Left renal pelvis (tissue), 4 donors: ENCODE results near the gene RNU6-1. TPM values are rescaled to one million over a fixed set of nuclear protein-coding genes. Genes with fewer than 3 reads are reported as not detected.

Experiments used
- DNase-seq, 4 donors: peaks; one replicate each; pipeline ENCODE4 v3.0.0-alpha.2; 2013; ENCODE audit warnings: low read depth in 4 of 4, low spot score in 3 of 4
- polyA plus RNA-seq, 4 donors: library from polyadenylated mRNA; unstranded; fragments of 120-200 nt; gene quantifications; one replicate each; pipeline ENCODE4 v1.2.1, GENCODE V29; 2013; ENCODE audit not compliant: insufficient read length in 4 of 4

The RNU6-1 gene
- polyA plus RNA-seq, 4 donors = not detected

DNA sequence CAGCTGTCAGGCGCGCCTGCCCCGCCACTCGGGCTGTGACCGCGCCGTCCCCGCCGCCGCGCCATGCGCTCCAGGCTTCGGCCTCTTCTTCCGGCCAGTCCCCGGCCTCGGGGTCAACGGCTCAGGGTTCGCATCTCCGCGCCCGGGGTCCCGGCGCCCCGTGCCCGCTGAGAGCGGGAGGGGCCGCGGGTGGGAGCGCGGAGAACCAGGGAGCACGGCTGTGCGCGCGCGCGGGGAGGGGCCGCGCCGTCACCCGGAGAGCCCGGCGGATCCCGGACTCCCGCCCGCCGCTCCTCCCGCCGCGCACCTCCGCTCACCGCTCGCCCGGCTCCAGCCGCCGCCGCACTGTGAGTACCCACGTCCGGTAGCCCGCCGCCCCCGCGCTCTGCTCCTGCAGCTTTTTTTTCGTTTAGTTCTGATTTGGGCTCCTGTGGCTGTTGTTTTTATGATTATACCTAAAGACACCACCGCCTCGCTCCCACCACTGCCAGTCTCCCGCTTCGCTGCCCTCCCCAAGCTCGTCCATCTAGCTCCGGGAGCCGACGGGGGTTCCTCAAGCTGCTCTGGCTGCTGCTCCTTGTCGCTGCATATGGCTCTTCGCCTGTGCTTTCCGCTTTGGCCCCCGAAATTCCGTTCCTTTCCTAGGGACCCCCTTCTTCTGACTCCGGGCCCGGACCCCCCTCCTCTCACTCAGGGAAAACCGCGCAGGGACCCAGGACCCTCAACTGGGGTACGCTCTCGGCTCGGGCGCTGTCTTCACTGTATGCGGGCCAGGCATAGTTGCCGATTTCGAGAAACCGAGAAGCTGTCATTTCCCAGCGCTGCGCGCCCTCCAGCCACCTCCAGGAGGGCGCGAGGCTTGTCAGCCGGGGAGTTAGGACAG is 16.3 kb downstream of the RNU6-1 start:
- no peak for DNase-seq

DNA sequence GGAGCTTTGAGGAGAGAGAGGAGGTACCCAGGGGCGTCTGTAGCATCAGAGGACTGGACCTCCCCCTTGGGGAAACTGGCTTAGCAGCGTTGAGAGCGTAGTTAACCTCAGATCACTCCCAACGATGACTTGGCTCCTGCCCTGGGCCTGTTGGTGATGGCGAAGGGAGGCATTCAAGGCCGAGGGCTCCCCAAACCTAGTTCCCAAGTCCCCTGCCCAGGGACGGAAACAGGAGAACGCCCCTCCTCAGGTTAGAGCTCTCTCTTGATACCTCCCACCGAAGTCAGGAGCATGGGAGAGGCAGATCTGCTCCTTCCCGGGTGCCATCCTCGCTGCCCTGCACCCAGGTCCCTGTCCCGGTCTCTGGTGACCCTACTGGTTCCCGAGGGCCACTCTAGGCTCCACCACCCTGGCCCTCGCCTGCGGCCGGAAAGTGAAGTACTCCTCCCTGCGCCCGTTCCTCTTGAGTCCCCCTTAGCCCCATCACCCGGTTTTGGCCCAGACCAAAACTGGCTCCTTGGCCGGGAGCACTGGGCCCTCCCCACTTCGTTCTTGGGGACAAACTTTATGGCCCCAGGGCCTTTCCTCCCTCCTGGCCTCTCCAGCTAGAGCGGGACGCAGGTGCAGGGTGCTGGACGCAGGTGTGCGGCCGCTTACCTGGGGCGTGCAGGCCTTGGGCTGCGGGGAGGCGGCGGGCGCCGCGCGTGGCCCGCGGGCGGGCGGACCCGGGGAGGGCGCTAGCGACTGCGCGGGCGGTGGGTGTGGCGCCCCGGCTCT is 17.1 kb downstream of the RNU6-1 start:
- no peak for DNase-seq

DNA sequence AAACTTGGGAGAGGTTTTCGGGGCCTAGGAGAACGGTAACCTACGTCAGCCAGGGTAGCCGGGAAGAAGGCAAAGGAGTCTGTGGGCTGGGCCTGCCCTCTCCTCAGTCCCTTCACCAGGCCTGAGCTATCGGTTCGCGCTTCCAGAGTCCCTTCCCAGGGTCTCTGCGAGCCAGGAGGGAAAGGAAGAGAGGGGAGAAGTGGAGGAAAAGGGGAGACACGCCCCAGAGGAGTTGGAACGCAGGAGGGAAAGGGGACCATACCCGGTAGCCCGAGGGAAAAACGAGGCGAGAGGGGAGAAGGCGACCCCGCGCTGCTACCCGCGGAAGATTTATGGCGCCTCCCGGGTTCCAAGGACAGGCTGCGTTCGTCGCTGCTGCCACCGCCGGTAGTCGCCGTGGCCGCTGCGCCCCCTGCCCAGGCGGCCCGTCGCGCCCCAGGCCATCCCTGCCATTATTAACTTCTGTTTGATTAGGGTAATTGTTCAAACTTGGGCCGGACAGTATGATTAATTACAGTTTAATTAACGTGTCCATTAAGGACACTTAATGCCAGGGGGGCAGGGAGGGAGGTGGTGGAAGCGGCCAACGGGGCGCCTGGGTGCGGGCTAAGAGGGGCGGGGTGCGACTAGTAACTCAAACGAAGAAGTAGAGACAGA is 17.9 kb downstream of the RNU6-1 start:
- no peak for DNase-seq

DNA sequence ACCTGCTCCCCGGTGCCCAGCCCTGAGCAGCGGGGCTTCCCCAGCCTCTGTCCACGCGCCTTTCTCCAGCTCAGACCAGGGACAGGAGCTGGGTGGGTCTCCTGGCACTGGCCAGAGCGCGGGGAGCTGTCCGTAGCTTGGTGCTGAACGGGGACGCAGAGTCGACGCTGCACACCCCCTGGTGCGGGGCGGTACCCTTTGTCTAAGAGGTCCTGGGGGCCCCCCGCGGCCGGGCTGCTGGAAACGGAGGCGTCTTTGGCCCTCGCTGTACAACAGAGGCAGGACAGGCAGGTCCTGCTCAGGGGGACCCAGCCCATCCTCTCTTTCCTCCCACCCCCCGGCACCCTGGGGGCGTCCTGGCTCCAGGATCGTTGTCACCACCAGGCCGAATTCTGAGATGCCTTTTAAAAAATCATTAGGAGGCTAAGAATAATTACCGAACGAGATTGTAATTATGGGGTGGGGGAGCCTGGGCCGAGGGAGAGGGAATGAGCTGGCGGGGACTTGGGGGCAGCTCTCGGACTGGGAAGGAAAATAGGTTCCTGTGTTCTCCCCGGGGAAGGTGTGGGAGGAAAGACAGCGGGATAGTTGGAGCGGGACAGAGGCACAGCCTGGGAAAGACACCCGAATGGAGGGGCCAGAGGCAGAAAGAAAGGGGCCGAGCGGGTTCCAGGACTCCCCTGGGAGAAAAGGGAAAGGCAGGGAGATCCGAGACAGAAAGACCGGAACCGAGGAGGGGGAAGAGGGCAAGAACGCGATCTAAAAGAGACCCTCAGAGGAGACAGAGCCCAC is 18.7 kb downstream of the RNU6-1 start:
- no peak for DNase-seq

DNA sequence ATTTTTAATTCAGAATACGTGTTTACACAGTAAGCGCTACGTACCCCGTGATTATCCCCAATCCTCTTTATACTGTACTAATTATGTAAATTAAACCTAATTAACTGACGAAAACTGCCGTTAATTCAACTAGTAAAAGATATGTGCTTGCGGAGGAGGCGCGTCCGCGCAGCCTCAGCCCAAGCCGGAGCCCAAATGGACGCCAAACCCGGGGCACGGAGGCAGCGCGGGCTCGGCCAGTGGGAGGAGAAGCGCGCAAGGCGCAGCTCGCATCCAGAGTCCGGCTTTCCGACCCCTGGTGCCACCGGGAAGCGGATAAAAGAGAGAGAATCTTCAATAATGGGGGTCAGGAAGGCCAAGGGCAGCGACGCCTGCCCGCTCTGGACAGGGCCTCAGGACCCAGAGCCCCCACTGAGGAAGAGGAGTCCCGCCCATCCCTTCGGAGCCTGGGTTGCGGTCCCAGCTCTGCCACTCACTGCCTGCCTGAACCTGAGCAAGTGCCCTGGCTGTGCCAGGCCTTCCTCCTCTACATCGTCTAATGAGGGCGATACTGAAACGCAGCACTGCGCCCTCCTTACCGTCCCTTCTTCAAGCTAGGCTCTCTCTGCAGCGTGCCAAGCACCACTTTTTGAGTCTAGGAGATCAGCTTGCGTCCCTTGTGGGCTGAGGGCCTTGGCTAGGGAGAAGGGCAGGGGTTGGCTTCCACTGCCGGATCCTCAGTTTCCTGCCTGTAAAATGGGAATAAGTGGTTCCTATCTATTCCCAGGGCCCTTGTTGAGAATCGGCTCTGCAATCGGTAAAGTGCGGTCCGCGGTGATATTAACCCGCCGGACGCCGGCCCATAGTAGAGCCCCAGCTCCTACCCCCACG is 19.5 kb downstream of the RNU6-1 start:
- DNase-seq = no peak

DNA sequence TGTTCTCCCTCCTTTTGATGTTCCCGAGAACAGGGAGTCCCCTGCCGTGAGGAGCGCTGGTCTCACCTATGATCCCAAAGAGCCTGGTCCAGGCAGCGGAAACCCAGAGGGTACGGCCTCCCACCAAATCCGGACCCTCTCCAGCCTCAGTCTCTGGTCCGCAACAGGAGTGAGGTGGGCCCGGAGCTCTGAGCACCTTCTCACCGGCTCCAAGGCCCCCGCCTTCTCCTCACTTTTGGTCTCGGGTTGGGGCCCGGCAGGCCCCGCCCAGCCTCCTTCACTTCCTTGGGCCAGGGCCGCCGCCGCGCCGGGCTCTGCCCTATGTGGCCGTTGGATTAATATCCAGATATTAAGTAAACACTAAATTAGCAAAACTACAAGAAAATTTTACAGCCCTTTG is 20.2 kb downstream of the RNU6-1 start:
- no peak for DNase-seq

DNA sequence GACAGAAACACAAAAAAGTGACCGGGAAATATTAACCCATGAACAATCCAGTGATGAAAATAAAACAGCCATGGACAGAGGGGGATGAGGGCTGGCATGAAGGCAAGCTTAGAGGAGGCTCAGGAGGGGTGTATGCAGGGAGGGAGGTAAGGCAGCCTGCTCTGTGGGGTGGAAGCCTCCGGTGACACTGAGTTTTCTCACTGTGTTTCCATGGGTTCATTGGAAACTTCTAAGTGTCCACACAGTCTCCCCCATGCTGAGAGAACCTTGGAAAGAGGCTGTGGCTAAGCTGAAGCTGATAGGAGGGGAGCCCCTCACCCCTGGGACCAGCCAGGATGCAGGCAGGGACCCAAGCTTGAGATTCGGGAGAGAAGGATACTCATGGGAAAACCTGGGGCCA is 21.4 kb downstream of the RNU6-1 start:
- DNase-seq = no peak

DNA sequence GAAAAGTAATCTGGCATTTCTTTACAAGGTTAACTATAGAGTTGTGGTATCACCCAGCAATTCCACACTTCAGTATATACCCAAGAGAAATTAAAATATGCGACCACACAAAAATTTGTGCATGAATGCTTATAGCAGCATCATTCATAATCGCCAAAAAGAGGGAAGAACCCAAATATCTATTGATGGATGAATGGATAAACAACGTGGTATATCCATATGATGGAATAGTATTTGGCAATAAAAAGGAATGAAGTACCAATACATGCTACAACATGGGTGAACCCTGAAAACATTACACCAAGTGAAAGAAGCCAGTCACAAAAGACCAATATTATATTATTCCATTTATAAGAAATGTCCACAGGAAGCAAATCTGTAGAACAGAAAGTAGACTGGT is 23.2 kb downstream of the RNU6-1 start:
- no peak for DNase-seq

DNA sequence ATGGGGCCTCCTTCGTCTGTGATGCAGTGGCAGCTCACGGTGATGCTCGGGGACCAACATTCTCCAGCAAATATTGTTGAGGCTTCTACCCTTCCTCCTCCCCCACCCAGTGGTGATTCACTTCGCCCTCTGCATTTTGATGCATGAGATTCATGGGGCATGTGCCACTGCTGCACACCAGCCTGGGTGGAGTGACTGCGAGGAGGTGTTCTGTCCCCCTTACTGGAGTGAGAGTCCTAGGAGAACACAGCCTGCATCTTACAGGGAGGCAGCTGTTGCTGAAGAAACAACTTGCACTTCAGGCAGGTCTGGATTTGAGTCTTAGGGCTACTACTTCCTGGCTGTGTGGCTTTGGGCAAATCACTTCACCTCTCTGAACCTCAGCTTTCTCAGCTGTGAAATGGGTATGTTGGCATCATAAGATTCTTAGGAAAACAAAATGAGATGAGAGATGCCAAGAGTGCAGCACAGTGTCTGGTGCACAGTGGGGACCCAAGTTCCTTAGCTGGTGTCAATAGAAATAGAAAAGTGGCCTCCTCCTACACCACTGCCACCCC is 24.7 kb downstream of the RNU6-1 start:
- no peak for DNase-seq

DNA sequence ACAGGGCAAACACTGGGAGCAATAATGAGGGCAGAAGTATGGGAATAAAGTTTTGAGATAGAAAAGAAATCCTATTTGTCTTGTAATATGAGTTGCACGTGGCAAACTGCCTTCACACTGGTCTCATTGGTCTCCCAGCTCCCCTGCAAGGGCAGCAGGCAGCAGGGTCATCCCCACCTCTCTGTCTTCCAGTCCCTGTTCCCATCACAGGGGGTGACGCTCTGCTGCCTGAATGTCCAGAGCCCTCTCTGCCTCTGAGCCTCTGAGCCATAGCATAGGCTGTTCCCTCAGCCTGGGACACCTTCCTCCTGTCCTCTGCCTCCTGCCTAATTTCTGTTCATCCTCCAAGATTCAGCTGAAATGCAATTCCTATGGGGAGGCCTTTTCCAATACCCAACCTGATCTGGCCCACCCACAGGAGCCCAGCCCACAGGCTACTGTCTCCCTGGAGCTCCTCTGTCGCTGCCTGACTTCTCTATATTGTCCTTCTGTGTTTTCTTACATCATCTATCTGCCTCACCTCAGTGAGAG is 26.7 kb downstream of the RNU6-1 start:
- no peak for DNase-seq

DNA sequence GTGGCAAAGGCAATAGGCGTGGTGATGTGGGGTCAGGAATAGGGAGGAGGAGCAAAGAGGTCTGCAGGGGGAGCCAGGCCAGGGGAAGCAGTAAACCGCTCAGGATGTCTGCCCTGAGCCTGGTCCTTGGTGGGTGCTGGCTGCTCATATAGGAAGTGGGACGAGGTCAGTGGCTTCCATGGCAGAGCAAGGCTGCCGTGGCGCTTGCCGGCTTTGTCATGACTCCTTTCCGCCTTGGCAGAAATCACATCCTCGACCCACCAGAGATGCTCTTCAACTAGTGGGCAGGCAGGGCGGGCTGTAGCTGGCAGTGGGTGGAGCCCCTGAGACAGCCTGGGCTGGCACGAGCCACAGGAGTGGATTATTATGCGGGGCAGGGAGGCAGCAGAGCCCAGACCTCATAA is 27.6 kb downstream of the RNU6-1 start:
- DNase-seq = no peak

DNA sequence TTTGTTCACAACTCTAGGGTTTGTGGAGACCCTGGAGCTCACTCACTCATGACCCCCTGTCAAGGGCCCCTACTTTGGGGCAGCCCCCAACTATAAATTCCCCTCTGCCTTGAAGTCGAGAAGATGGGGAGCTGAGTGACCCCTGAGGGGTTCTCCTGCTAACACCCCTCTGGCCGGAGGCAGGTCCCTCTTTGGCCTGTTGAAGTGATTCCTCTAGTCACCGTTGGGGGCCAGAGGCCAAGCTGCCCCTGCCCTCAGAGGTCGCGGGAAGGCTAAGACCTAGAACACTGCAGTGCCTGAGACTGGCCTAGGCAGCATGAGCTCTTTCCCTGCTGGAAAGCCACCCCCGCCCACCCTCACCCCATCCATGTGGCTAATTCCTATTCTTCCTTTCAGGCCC is 30.0 kb downstream of the RNU6-1 start:
- DNase-seq = no peak

DNA sequence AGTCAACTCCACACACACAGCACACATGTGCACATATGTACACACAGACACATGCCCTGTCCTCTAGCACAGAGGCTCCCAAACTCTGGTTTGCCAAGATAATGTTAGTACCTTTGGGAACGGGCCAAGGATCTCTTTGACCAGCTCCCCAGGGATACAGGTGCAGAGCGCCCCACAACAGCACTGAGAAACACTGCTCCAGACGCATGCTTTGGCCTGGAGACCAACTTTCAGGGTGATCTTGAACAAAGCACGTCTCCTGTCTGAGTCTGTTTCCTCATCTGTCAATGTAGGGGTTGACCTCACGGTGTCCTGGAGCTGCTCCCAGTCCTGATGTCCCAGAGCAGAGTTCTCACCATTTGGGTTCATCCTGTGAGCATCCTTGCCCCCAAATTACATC is 30.4 kb downstream of the RNU6-1 start:
- no peak for DNase-seq

DNA sequence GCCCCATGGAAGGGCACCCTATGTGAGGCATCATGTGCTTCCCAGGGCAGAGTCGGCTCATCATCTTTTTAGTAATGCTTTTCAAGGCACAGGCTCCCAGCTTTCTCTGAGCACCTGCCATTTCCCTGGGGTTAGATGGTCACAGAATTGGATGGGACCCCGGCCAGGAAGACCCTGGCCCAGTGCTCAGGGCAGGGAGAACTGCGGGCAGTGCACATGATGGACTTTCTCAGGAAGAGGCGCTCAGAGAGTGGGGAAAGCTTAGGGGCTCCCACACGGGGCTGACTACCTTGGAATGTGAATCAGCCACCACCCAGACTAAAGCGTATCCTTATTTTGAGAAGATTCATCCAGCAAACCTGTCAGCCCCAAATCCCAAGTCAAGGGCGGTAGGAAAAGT is 31.0 kb downstream of the RNU6-1 start:
- no peak for DNase-seq

DNA sequence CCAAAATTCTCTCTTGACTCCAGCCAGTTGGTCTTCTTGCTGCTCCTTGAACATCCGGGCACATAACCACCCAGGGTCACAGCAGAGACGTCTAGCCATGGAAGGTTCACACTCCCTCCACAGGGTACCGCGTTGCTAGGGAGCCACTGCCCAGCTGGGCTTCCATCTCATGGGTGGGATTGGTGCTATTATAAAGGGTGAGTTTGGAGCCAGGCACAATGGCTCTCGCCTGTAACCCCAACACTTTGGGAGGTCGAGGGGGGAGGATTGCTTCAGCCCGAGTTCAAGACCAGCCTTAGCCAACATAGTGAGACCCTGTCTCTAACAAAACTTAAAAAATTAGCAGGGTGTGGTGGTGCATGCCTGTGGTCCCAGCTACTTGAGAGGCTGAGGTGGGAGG is 32.0 kb downstream of the RNU6-1 start:
- DNase-seq = no peak

DNA sequence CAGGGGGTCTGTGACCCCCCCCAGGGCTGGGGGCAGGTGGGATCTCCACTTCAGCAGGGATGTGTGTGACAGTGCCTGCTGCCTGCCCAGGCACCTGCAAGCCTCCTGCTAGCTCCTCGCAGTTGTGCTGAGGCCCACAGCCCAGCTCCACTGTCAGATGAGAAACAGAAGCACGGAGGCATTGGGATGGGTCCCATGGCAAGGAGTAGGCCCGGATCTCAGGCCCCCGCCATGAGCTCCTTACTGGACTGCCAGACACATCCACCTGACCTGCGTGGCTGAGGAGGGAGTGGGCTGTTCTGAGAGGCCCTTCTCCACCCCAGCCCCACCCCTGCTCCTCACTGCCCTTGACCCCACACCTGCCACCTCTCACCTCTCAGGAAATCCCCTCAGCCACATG is 32.7 kb downstream of the RNU6-1 start:
- no peak for DNase-seq

DNA sequence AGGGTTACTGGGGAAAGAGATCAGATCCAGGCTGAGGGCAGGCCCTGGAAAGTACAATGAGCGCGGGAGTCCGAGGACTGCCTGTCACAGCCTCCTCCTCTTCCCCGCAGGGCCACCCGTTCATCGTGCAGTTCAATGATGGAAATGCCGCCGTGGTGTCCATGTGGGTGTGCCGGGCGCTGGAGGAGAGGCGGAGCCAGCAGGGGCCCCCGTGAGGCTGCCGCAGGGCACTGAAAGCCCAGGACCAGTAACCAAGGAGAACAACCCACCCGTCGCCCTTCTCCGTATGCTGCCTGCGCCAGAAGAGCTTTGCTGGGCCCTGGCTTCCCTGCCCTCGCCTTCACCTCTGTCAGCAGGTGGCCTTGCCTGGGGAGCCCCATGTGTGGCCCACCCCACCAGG is 33.3 kb downstream of the RNU6-1 start:
- no peak for DNase-seq

DNA sequence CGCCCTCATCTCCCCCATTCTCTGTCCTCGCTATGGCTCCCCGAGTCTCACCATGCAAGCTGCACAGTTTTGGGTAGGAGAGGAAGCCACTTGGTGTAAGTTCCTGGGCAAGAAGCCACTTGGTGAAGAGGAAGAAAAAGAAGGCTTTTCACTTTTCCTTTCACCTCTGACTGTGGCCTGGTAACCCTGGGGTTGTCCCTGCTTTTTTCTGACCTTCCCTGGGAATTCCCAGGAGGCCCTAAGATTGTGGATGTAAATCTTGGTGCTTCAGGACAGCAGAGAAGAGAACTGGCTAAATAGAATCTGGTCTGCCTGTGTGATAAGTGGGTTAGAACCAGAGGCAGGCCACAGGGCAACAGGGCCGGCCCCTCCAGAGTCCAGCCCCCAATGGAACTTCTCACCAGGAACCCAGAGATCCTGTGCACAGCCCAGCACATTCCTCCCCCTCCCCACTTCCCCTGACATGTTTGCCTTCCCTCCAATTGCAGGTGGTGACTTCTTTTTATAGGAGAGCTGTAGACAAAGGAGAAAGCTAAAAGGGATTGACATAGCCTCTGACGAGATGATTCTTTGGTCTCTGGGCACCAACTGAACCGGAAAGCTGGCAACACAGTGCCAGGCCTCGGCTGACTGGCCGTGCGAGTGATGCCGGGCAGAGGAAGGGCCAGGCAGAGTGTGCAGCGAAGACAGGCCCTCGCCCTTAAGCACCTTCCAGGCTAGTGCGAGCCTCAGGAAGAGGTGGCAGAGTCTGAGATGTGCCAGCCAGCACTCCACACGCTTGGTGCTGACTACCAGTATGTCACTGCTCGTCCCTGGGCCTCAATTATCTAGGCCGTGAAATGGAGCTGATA is 34.0 kb downstream of the RNU6-1 start:
- DNase-seq = no peak
